HT1080 (cell line): ENCODE results near the gene SLC25A5. TPM values are rescaled to one million over a fixed set of nuclear protein-coding genes. Genes with fewer than 3 reads are reported as not detected.
"Not testable (repeated sequence)": the region's sequence is repeated elsewhere in the genome, so short reads cannot be mapped to it uniquely, and the experiment has no call there.

ENCODE experiments used
- DNase-seq: peaks from one replicate; pipeline ENCODE4 v3.0.0-alpha.2; 2015; ENCODE audit warnings: low read depth
- polyA plus RNA-seq, 2 experiments: library from polyadenylated mRNA; depleted of rRNA; stranded (reverse); fragments of >200 nt; gene quantifications; 2 replicates each; pipeline ENCODE4 v1.2.3, GENCODE V29; 2015
- total RNA-seq: library from RNA; depleted of rRNA; stranded (reverse); fragments of >200 nt; shearing (Covaris generic); gene quantifications from 2 replicates; pipeline ENCODE4 v1.2.3, GENCODE V29; 2014; rRNA removed

The SLC25A5 gene
- total RNA-seq = 363 and 485 TPM in 2 replicates
- polyA plus RNA-seq (2015; cell fraction: cytosol; rRNA removed) = 831 and 839 TPM in 2 replicates
- 487 and 552 TPM in 2 replicates for polyA plus RNA-seq (2015; cell fraction: nucleus; rRNA removed)

- peak; percentile 87 for DNase-seq
Measured at GRCh38 chrX:119467842-119468550, at the start of gene SLC25A5. Gene SLC25A5, plus strand, starts transcription at chrX:119468444. Its CDS starts 72 bp downstream, at chrX:119468516.

DNA sequence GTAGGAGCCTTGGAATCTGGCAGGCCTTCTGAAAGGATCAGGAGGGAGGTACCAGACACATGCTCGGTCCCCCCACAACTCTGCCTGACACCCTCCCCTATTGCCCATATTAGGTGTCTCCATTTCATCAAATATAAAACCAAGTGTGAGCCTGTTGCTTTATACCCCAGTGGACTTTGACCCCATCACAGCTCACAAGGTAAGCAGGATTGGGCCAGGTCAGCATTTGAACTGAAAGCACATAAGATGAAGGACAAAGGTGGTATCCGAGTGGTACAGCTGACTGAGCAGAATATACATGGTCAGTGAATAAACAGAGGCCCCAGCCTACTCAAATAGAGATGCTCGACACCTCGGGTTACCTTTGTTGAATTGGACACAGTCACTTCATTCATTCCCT lies 49.1 kb upstream of the SLC25A5 start:
- no peak for DNase-seq

DNA sequence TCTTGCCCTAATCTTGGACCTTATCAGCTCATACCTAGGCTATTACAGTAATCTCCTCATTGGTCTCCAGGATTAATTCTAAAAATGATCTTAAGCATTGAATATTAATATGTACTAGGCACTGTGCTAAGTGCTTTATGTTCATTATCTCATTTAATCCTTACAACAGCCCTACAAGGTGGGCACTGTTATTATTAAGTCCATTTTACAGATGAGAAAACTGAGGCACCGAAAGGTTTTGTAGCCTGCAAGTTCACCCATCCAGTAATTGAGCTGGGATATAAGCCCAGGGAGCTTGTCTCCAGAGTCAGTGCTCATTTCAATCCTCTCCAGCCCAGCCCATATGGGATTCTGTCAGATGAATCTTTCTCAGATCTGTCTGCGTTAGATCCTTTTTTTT lies 48.3 kb upstream of the SLC25A5 start:
- no peak for DNase-seq

DNA sequence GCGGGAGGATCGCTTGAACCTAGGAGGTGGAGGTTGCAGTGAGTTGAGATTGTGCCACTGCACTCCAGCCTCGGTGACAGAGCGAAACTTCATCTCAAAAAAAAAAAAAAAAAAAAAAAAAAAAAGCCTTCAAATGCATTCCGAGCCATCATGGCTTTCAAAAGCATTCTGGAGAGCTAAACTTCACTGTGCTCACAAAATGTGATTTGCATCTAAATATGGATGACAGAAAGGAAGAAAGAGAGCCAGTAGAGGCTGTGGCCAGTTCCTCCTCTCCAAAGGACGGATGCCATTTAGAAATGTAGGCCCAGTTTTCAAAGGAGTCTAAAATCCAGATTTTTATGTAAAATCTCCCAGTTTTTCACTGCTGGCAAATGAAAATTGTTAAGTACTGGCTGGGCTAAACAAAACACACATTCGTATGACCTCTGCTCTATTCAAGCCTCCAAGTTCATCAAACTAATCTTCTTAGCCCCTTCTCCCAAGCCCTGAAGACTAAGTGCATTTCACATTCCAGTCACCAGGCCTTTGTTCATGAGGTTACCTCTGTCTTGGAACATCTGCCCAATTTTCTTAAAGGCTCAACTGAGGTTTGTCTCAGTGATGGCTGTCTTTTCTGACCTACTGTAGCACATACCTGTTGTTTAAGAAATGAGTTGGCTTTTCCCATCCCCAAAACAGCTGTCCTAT lies 47.1 kb upstream of the SLC25A5 start:
- DNase-seq = no peak

GRCh38 chrX:119423631-119424030 lies 44.6 kb upstream of the SLC25A5 start:
- no peak for DNase-seq

- no peak for DNase-seq
Measured at GRCh38 chrX:119424999-119425398, 43.2 kb upstream of the SLC25A5 start.

- peak; percentile 9 for DNase-seq
Measured at GRCh38 chrX:119427024-119427794, 41.0 kb upstream of the SLC25A5 start.

GRCh38 chrX:119427795-119428185 lies 40.5 kb upstream of the SLC25A5 start:
- no peak for DNase-seq

GRCh38 chrX:119429471-119429870 lies 38.8 kb upstream of the SLC25A5 start:
- DNase-seq = no peak

GRCh38 chrX:119441295-119441694 lies 26.9 kb upstream of the SLC25A5 start:
- not testable (repeated sequence) for DNase-seq

GRCh38 chrX:119442286-119442685 lies 26.0 kb upstream of the SLC25A5 start:
- no peak for DNase-seq

DNA sequence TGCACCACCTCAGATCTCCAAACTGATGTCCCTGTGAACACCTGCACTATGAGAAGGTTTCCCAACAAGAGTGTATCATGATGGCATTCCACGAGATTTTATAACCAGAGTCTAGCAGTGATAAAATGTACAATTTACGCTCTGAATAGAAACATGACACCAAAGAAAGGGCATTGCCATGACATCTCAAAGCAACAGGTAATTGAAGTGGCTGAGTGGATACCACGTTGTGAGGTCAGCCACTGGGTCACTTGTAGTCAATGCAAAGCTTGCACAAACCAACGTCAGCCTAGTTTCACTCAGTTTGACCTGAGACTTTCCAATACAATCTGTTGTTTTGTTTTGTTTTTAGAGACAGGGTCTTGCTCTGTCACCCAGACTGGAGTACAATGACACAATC lies 15.0 kb upstream of the SLC25A5 start:
- no peak for DNase-seq

DNA sequence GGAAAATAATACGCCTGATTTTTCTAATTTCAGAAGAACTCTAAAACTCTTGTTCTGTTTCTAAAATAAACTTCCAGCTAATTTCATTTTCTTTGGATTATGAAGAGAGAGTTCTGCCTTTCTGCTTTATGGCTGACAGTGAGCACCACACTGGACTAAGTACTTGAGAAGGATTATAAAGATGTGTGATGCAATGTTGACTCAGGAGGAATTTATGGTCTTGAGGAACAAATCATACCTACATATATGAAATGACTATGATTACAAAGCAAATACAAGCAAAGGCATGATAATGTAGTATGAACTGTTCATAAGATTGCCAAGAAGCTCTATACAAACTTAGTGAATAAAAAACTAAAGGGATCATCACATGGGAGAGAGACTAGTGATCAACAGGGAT lies 13.0 kb upstream of the SLC25A5 start:
- no peak for DNase-seq

DNA sequence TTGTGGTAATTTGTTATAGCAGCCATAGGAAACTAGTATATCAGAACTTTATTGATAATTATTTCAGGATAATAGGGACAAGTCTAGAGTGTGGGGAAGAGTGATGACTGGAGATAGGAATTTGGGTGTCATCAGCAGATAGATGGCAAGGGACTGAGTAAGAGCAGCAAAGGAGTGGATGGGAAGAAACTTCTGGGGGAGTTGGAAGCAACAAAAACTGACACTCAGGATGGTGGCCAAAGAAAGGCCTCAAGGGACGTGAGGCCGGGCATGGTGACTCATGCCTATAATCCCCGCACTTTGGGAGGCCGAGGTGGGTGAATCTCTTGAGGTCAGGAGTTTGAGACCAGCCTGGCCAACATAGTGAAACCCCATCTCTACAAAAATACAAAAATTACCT lies 9.1 kb upstream of the SLC25A5 start:
- DNase-seq = no peak

- DNase-seq = no peak
Measured at GRCh38 chrX:119465555-119465954, 2.7 kb upstream of the SLC25A5 start.

- DNase-seq = no peak
Measured at GRCh38 chrX:119466970-119467369, 1.3 kb upstream of the SLC25A5 start.

DNA sequence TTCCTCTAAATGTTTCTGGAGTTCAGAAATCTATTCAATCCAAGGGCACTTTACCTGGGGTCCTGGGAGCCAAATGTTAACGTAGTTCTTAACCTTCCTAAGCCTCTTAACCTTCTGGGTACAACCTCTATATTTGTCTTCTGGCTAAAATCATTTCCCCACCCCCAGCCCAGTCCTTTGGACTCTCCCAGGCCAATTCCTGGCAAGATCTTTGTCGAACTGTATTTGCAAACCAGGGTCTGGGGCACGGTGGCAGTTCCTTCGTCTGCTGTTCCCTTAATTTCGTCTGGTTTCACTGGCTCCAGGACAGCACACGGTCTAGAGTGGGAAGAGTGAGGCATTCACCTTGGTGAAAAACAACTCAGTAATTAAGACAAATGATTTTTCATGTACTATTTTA lies 811 bp upstream of the SLC25A5 start:
- DNase-seq = no peak

- DNase-seq = peak; percentile 76
Measured at GRCh38 chrX:119468551-119469312, 488 bp downstream of the SLC25A5 start.

DNA sequence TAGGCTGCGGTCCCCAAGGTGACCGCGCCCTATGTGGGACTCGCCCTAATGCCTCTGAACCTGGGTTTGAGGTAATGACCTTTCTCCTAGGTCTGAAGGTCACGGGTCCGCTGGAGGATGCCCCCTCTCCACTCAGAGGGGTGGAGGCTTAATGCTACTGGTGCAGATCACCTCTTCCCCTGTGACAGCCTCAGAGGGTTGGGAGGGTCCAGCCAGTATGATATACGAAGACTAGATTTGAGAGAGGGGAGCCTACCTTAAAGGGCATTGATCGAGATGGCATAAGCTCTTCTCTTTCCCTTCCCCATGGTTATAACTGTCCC lies 1.0 kb downstream of the SLC25A5 start:
- DNase-seq = no peak

DNA sequence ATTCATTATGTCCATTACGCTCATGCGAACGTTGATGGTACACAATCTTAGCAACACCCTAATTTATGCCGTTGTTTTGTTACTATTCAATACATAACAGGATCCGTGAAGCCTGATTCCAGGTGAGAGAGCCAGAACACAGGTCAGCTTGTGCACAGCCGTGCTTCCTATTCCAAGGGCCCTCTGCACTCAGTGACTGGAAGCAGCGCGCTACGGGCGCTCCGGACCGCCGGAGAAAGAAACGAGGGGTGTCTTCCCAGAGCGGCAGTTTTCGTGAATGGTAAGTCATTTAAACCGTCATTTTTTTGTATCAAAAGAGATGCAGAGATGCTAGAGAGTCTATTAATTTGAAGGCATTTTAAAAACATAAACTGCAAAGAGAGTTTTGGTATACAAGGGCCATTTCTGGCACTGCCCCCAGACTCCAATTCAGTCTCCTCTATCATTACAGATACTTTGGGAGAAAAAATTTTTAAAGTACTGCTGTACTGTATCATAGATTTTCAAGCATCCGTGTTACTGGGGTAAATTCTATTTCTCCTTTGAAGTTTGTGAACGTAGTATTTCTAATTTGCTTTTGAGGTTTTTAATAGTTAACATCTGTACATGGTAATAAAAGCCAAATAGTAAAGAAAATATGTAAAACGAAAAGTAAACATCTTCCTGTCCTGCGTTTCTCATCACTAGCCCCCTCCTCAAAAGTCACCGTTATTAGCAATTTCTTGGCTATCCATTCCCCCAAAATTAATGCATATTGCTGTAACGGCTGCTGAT lies 6.6 kb downstream of the SLC25A5 start:
- DNase-seq = no peak
